ENCODE results near the gene CDC20B. TPM values are rescaled to one million over a fixed set of nuclear protein-coding genes. Genes with fewer than 3 reads are reported as not detected.

CDC20B gene, protein sequence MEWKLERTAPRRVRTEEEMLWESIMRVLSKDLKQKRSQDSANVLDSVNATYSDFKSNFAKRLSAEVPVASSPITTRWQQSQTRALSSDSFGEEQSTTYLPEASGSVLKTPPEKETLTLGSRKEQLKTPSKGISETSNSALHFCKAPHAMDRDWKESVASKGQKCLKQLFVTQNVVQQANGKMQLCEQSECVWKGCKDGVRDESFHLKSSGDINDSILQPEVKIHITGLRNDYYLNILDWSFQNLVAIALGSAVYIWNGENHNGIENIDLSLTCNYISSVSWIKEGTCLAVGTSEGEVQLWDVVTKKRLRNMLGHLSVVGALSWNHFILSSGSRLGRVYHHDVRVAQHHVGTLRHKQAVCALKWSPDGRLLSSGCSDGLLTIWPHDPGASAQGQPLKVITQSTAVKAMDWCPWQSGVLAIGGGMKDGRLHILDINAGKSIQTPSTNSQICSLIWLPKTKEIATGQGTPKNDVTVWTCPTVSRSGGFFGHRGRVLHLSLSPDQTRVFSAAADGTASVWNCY
- total RNA-seq = 0.07 and 0.14 TPM in 2 replicates

DNA sequence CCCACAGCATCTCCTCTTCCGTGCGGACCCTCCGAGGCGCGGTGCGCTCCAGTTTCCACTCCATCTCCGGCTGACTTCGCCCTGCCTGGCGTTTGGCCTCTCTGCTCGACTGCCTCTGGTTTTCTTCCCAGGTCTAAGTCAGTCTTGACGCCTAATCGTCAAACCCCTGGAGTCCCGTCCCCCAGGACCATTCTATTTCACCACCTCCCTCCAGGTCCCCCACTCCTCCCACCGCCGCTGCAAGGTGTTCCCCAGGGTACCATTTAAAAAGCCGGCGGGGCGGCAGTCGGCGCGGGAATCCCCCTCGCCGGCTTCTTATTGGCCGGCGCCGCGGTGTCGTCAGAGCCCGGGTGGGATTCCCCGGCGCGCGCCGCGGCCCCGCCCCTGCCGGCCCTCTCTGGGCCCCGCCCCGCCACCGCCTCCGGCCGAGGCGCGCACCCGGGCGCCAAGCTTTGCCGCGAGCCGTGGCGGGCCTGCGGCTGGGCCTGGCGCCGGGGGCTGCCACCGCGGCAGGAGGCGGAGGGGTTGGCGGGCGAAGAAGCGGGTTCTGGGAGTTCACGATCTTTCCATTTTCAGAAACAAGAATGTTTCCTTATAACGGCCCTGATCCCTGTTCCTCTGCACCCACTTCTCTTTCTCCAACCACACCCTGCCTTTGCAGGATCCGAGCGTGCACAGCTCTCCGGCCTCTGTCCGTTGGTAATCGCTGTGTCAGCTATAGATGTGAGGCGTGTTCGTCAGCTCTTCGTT, at the start of gene CDC20B:
Gene CDC20B (minus strand): TSS at position 241 of the 750 bp plus-strand sequence. CDS start 177 bp downstream, at position 64.
- peak; percentile 15 for DNase-seq (ENCODE audit: low read depth, low spot score)

DNA sequence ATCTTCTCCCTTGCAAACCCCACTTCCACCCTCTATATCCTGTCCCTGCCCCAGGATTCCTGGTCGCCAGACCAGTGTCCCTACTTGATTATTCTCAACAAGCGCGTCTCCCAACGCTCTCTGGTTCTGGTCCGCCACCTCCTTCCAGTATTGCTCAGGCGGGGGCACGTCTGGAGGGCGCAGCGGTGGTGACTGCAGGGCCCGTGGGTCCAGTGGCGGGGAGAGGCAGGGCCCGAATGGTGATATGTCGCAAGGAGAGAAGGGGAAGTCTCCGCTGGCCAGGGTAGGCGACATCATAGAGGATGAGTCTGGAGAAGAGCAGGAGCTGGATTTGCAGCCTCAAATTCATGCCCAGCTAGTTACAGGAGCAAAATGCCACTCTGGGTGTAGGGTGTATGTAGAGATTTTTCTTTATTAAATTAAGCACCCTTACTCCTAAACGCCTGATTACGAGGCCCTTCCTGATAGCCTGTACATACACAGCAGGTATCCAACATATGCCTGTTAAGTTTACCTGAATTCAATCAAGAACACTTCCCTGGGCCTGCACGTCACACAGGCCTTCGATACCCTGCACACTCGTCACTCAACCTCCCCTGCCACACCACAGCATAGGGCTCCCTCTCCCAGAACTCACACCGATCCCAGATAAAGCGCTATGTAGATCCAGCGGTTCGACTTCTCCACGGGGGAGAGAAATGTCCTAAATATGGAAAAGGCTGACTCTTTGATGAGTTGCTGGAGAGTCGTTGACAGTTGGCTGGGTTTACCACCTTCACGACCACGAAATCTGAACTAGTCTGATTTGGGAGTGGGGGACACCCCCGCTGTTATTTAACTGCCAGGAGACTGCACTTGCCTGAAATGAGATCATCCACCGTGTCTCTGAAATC, 49.4 kb upstream of the CDC20B start:
- DNase-seq (ENCODE audit: low read depth, low spot score) = no peak

DNA sequence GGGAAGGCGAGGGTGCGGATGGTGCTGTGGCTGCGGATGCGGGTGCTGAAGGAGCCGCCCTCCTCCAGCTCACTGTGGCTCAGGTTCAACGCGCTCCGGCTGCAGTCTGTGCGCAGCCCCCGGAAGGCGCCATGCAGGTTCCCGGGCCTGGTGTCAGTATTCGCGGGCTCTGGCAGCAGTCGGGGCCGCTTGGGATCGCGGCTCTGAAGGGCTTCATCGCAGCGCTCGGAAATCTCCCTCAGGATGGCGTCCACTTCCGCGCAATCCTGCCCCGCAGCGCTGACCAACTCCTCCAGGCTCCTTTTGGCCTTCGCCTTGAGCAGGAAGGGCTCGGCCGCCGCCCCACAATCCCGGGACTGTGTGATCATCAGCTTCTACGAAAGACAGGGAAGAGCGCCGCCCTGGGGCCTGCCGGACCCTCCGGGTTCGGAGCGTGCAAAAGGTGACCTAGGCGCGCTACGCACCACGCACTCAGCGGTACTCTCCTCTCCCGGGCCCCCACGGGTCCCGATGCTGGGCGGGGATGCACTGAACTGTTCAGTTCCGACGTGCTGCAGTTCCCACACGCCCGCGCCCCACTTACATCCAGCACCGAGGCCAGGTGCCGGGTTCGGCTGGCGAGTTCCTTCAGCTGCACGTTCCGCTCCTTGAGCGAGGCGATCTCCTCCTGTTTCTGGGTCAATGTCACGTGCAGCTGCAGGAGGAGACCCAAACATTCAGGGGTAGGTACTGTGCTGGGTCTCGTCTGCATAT, 47.6 kb upstream of the CDC20B start:
- DNase-seq (ENCODE audit: low read depth, low spot score) = no peak

DNA sequence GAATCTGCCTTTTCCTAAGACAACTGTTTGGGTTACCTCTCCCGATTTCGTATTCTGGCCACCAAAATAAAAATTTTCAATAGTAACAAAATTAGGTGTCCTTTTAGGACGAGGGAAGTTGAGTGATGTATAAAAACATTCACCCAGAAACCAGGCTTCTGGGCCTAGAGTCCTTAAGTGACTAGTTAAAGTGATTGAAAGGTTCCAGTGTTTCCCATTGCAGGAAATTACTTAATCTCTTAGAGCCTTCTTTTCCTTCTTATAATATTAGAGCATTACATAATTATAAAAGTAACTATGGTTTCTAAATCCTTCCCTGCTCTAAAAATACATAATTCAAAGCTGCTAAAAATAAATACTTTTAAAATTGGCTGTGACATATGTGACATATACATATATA, 46.8 kb upstream of the CDC20B start:
- DNase-seq (ENCODE audit: low read depth, low spot score) = no peak

DNA sequence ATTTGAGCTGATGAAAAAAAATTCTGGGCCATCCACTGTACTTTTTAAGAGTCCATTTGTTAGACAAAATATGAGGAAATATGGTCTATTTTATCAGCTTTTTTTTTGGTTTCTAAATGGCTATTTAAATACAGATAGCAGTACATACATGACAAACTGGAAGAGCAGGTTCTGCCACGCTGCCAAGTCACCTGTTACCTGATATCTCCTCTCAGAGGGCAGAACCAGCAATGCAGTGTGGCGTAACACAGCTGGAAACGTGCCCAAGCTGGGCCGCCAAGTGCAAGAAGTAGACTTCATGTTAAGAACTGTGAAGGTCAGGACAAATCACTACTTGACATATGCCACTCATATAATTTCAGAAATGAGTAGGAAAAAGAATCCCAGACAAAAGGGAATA, 46.0 kb upstream of the CDC20B start:
- no peak for DNase-seq (ENCODE audit: low read depth, low spot score)

DNA sequence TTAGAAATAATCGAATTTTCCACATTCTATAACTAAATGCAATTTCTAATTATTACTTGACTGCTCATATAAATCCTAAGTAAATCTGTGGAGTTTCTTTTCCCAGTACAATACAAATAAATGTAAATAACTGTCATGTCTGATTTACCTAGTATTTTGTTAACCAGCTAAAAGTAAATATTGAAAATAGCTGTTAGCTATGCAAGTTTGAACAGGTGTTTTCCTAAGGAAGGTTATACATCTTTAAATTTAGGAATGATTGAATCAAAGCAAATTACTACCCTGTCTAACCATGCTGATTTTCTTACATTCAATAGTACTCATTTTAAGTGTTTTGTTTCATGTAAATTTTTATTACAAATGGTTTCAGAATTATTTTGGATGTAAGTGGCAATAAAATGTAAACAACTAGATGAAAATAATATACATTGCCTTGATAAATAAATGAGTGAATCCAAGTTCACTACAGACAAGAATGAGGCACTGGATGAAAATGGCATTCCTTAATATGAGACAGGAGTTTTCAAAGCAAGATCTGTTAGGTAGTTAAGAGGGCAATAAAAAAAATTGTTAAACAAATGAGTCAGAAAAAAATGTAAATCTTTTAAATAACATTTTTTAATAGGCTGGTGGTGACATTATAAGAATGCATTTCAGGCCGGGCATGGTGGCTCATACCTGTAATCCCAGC, 38.4 kb upstream of the CDC20B start:
- no peak for DNase-seq (ENCODE audit: low read depth, low spot score)

DNA sequence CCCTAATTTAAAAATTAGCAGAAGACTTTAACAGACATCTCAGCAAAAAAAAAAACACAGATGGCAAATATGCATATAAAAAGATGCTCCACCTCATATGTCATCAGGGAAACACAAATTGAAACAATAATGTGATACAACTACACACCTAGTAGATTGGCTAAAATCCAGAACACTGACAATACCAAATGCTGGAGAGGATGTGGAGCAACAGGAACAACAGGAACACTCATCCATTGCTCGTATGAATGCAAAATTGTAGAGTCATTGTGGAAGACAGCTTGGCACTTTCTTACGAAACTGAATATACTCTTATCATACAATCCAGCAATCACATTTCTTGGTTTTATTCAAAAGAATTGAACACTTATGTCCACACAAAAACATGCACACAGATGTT, 32.0 kb upstream of the CDC20B start:
- no peak for DNase-seq (ENCODE audit: low read depth, low spot score)

DNA sequence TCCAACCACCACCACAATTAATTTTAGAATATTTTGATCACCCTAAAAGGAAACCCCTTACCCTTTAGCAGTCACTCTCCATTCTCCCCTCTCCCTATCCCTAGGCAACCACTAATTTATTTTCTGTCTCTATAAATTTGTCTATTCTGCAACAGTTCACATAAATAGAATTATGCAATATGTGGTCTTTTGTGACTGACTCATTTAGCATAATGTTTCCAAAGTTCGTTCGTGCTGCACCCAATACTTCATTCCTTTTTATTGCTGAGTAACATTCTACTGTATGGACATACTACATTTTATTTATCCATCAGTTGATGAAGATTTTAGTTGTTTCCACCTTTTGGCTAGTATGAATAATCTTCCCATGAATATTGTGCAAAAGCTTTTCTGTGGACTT, 18.2 kb upstream of the CDC20B start:
- DNase-seq (ENCODE audit: low read depth, low spot score) = no peak

DNA sequence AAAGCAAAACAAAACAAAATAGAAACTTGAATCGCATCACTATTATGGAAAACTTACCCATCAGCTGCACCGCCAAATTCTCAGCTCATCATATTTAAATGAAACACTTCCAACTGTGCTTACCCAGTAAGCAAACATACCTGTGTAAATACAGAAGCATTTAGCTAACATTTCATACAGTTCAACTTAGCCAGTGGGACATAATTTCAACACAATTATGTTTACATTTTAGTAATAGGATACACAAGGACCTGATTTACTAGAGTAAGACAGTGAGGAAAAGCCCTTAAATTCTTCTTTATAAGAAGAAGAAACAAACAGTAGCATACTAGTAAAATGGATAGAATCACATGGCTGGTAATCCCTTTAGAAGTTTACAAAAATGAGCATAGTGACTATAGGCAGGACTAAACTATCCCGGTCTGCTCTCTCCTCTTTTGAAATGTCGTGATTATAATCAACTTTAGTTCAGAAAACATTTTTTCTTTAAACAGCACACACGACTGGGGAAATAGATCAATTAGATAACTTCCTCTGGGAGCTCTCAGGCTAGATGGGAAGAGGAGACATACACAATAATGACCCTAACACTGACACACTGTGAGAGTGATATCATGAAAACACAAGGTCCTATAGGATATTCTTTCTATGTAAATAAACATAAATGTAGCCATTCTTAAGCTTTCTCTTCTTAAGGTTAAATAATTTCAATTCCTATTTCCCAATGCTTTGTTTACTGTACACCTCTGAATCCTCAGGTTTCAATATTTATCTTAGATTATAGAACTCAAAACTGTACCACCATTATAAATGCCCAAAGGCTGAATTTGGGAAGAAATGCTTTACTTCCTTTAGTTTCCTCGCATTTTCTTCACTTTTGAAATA, 15.9 kb upstream of the CDC20B start:
- no peak for DNase-seq (ENCODE audit: low read depth, low spot score)

DNA sequence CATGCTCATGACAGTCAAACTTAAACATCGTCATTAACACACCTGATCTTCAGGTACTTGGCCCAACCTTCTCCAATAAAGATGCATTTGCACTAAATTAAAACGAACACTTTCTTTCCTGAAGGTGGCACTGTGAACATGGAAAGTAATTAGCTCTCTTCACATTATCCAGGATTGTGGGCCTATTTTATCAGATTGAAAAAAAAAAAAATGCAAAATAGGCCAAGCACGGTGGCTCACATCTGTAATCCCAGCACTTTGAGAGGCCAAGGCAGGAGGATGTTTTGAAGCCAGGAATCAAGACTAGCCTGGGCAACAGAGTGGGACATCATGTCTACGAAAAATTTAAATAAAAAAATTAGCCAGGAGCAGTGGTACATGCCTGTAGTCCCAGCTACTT, 14.4 kb upstream of the CDC20B start:
- DNase-seq (ENCODE audit: low read depth, low spot score) = no peak

DNA sequence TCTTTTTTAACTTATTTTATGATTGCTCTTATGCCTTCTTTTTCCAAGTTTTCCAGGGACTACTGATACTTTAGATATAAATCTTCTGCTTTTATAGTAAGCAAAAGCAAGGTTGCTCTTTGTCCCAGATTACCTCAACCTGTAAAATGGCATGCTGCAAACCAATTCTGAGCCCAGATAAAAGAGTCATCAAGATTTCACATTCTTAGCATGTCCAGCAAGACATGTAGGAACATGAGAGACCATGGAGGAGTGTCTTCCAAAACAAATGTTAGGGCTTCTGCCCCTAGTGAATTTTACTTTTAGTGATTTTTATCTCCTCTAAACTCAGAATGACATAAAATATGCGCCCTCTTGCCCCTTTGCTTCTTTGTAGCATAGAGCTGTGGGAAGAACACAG, 7.0 kb upstream of the CDC20B start:
- no peak for DNase-seq (ENCODE audit: low read depth, low spot score)

DNA sequence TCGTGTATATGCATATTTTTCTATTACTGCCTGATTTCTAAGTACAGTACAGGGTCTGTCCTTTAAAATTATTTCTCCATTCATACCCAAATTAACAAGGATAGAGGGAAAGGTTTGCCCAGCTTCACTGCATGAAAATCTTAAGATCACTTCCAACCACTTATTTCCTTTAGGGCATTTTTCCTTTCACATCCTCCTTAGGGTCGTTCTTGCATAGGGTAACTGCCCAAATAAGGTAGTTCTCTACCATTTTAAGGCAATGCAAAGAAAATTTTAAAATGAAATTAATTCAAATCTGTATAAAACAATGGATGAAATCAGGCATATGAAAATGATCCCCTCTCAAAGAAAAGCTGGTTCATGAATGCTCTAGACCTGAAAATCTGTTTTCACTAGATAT, 4.1 kb upstream of the CDC20B start:
- DNase-seq (ENCODE audit: low read depth, low spot score) = no peak

DNA sequence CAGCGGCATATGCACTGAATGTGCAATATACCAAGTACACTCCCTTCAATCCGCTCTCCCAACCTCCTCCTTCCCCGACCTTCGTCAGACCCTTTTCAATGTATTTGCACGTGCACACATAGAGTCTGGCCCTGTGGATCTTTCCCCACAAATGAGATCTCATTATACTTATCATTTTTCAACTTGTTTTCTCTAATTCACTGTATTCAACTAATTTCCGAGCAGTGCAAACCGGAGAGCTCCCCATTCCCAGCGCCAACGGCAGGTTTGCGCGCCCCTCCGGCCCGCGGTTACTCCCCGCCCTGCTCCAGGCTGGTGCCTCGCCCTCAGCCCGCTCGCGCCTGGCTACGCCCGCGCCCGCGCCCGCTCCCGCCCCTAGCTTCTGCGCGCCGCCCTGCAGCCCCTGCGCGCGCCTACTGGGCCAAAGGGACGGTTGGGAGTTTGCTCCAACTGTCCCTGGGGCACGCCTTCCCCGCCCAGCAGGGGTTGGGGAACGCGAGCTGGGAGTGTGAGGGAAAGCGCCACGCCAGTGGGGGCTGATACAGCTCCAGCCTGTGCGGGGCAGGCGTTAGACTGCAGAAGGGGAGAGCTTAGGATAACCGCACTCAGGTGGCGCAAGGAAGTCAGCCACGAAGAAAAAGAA, 3.3 kb upstream of the CDC20B start:
- no peak for DNase-seq (ENCODE audit: low read depth, low spot score)

DNA sequence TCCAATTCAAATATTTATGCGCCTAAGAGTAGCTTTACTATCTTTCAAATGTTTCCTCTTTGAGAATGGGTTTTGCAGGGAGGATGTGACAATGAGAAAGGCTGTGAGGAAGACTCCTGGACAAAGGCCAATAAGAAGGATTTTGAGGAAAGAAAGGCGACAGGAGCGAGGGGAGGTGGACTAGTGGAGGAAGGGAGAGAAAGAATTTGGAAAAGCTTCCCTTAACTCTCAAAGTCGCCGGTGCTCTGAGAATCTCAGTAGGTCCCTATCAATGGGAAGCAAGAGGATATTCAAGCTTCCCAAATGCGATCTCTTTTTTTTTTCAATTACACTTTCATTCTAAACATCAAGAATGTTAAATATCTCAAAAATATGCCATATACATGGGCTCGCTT, 2.8 kb upstream of the CDC20B start:
- no peak for DNase-seq (ENCODE audit: low read depth, low spot score)

DNA sequence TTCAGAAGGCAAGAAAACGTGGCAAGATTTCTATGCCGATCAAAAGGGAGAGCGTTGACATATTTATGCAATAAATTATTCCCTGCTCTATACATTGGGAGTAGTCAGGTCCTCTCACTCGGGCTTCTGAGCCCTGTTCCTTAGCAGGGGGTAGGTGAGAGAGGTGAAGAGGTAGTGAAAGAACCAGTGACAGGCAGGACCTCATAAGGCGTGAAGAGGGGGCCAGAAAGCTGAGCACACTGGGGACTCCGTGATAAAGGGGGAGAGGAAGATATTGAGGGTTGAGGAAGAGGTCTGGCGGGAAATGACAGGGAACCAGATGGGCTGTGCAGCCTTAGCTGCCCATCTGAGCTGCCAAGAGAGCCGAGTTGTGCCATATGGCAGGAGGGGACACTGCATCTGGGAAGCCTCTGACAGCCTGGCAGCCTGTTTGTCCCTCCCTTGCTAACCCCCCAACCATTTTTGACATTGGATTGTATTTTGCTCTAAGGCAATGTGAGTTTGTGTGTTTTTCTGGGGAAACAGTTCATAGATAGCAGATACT, 782 bp upstream of the CDC20B start:
- DNase-seq (ENCODE audit: low read depth, low spot score) = no peak

DNA sequence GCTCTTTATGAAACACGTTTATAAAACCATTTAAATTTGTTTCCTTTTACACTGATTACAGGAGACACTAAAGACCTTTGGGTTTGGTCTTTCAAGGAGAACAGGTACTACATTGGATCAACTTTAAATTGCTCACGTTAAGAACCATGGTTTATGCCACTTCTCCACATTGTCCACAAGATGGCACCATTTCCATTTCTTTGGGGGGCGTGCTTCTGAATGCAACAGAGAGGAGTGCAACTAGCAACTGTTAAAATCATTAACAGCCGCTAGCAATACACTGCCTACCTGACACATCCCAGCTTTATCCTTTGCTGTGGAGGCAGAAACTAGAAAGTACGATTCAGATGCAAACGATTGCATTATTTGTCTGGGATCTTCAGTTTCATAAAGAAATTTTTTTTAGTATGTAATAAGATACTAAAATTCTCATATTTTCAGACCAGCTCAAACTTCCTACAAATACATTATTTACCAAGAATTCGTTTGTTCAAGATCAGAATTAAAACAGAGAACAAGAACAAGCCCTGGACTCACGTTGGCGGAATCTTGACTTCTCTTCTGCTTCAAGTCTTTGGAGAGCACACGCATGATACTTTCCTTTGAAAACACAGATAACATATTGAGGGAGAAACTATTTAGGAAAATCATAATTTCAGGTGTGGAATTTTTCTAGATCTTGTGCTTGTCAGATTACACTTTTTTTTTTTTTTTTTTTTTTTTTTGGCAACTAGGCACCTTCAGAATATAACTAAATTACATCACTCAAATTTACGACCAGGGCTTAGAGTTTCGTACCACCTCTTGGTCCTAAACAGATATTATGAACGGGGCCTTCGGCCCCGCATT, 702 bp downstream of the CDC20B start:
- peak; percentile 39 for DNase-seq (ENCODE audit: low read depth, low spot score)

DNA sequence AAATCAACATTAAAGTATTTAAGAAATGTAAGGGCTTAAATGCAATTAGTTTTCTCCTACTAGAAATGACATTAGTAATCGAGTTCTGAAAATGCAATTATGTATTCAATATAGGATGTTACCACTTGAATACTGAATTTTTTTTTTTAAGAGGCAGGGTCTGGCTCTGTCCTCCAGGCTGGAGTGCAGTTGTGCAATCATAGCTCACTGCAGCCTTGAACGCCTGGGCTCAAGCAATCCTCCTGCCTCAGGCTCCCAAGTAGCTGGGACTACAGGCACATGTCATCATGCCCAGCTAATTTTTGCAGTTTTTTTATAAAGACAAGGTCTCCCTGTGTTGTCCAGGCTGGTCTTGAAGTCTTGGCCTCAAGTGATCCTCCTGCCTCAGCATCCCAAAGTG, 1.5 kb downstream of the CDC20B start:
- DNase-seq (ENCODE audit: low read depth, low spot score) = no peak

DNA sequence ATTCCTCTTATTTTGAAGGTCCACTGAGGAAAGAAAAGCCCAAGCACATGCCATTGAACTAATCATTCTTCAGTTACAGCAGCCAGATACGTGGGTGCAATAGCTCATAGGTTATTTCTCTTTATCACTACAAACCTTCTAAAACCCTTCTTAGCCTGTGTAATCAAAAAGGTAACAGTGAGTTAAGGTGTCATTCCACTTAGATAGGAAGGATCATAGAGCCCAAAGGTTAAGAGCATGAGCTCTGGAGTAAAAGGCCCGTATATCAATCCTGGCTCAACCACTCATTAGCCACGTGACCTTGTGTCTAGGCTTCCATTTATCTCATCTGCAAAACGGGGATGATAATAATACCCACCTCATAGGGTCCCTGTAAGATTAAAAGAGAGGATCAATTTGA, 10.3 kb downstream of the CDC20B start:
- no peak for DNase-seq (ENCODE audit: low read depth, low spot score)

Measured in pulmonary artery endothelial cell (primary cell).